LNCAP (cell line): ENCODE data around the gene GPR55.

ENCODE experiments used
- CTCF ChIP-seq: fragments of 450-650 bp; IDR thresholded peaks from 2 replicates; pipeline ENCODE4 v1.5.1; 2017; ENCODE audit warnings: mild to moderate bottlenecking

GPR55 gene

GRCh38 chr2:230922951-230923717 lies 1.9 kb downstream of the GPR55 start:
- TF ChIP-seq CTCF: no peak

DNA sequence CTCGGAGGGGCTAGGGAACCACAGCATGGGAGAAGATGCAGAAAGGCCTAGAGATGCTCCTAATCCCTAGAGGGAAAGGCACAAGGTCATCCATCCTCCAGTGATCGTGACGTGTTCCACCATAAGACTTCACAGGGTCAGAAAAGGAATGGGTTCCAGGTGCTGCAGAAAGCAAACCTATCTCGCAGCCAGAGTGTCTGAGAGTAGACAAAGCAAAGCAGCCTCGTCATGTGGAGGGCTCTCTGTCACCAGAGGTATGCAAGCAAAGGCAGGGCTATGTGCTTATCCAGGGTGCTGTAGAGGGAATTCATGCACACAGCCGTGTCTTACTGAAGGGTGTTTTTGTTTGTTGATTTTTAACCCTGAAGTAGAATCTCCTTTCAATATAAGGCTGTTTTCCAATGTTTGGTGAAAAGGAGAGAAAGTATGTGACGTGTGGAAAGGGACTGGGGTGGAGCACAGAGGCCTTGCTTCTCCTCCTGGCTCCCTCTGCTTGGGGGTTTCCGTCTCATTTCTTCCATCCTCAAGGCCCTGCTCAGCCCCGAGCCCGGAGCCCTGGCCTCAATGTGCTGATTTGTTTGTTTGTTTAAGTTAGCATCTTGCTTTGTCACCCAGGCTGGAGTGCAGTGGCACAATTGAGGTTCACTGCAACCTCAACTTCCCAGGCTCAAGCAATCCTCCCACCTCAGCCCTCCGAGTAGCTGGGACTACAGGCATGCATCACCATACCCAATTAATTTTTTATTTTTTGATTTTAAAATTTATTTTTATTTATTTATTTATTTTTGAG lies 3.0 kb downstream of the GPR55 start:
- no peak for TF ChIP-seq CTCF

- TF ChIP-seq CTCF: no peak
These were observed 4.9 kb downstream of the GPR55 start for GRCh38 chr2:230920167-230920566.

GRCh38 chr2:230919681-230920080 lies 5.4 kb downstream of the GPR55 start:
- no peak for TF ChIP-seq CTCF

DNA sequence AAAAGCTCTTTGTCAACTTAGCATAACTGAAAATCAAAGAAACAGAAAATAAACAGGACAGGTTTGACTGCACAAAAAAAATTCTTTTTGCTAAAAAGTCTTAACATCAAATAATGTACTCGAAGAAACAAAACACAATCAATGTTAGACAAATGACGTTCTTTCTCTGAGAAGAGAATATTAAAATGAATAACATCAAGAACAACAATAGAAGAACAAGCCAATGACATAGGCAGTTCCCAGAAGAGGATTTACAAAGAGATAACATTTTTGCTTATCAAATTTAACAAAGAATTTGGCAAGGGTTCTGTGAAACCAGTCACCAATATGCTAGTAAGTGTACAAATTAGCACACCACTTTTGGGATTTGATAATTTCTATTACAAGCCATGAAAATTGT lies 5.8 kb downstream of the GPR55 start:
- no peak for TF ChIP-seq CTCF

- TF ChIP-seq CTCF: no peak
These were observed 8.8 kb downstream of the GPR55 start for GRCh38 chr2:230916218-230916617.

DNA sequence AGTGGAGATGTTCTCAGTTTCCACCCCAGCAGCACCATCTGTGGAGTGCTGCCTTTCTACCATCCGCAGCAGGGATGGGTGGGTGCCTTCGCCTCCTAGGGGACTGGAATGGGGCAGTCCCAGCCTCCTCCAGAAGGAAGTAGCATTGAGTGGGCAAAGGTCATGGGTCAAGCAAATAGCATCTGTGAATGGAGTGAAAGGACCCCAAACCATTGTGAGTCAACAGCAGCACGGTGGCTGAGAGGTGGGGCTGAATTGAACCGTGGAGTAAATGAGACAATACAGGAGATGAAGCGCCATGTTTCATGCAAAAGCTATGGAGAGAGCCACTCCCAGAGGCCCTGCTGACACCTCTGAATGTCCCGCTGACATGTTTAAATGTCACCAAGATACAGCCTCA lies 9.7 kb downstream of the GPR55 start:
- TF ChIP-seq CTCF: no peak
